Nephron (organoid): Measurements from ENCODE around the gene AK9.
"Not testable (repeated sequence)": the region's sequence is repeated elsewhere in the genome, so short reads cannot be mapped to it uniquely, and the experiment has no call there.

Experiments used
- H3K27ac Mint-ChIP-seq, 3 experiments: 2 replicates each; pipeline ENCODE4 v1.8.0; 2020; ENCODE audit warnings: mixed read lengths in 3 of 3, mild to moderate bottlenecking in 2 of 3, moderate library complexity in 1 of 3
- H3K27me3 Mint-ChIP-seq: 2 replicates; pipeline ENCODE4 v1.8.0; 2021; ENCODE audit warnings: low read depth, mild to moderate bottlenecking, moderate library complexity, mixed read lengths
- H3K36me3 Mint-ChIP-seq: 2 replicates; pipeline ENCODE4 v1.8.0; 2020; ENCODE audit warnings: low read depth, mixed read lengths
- H3K4me1 Mint-ChIP-seq: 2 replicates; pipeline ENCODE4 v1.8.0; 2020; ENCODE audit warnings: mixed read lengths
- H3K4me3 Mint-ChIP-seq, 3 experiments: 2 replicates each; pipeline ENCODE4 v1.8.0; 2020; ENCODE audit warnings: mild to moderate bottlenecking in 3 of 3, mixed read lengths in 3 of 3, moderate library complexity in 2 of 3
- H3K9me3 Mint-ChIP-seq: 2 replicates; pipeline ENCODE4 v1.8.0; 2020; ENCODE audit warnings: mixed read lengths
- TF ChIP-seq, protein P1 (sequence below), 3 experiments: fragments of 200-600 bp; sonication (generic); IDR thresholded peaks; one replicate each; pipeline ENCODE4 v1.5.0; 2021; ENCODE audit warnings: antibody characterized with exemption in 3 of 3; ENCODE audit not compliant: unreplicated experiment in 3 of 3

AK9 gene

DNA sequence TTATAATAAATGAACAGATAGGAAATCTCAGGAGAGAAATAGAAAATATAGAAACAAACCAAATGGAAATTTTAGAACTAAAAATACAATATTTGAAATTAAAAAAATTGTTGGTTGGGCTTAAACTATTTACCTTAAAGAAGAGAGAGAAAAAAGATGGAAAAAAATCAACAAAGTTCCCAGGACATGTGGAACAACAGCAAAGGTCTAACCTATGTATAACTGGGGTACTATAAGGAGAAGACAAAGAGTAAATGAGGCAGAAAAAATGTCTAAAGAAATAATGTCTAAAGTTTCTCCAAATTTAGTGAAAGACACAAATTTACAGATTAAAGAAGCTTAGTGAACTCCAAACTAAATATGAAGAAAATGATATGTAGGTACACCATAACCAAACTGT is 166.9 kb downstream of the AK9 start:
- H3K36me3 Mint-ChIP-seq = peaks cover 4% of the 10 kb centered on the region
- H3K27ac Mint-ChIP-seq = no peak overlapping the region
- no peaks in the 10 kb centered on the region for H3K27me3 Mint-ChIP-seq
- H3K4me3 Mint-ChIP-seq = no peak overlapping the region
- H3K4me1 Mint-ChIP-seq = no peaks in the 10 kb centered on the region
- peaks cover 10% of the 10 kb centered on the region for H3K9me3 Mint-ChIP-seq
- TF ChIP-seq, protein P1, sequence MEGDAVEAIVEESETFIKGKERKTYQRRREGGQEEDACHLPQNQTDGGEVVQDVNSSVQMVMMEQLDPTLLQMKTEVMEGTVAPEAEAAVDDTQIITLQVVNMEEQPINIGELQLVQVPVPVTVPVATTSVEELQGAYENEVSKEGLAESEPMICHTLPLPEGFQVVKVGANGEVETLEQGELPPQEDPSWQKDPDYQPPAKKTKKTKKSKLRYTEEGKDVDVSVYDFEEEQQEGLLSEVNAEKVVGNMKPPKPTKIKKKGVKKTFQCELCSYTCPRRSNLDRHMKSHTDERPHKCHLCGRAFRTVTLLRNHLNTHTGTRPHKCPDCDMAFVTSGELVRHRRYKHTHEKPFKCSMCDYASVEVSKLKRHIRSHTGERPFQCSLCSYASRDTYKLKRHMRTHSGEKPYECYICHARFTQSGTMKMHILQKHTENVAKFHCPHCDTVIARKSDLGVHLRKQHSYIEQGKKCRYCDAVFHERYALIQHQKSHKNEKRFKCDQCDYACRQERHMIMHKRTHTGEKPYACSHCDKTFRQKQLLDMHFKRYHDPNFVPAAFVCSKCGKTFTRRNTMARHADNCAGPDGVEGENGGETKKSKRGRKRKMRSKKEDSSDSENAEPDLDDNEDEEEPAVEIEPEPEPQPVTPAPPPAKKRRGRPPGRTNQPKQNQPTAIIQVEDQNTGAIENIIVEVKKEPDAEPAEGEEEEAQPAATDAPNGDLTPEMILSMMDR (IDR thresholded peaks at IDR 0.05; ENCODE audit: unreplicated experiment in 3 of 3) = no peak

DNA sequence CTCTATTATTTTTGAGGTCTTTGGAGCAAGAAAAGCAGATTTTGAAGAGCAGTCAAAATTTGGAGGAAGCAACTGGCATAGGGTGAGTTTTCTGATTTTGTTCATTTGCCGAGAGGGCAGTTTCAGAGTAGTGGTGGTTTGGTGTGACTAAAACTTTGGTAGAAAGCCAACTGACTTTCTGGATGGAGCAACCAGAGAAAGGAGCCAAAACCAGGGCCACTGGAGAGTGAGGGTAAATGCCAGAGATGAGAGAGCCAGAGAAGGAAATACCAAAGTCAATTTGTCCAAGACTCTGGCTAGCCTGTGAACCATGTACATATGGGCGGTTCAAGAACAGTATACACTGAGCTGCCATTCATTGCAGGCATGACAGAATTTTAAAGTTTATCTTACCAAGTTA is 167.5 kb downstream of the AK9 start:
- TF ChIP-seq, protein P1 (IDR thresholded peaks at IDR 0.05; ENCODE audit: unreplicated experiment in 3 of 3) = no peak
- Mint-ChIP-seq H3K36me3 (peaks cover 4% of the 10 kb centered on the region), H3K4me3 (no peak overlapping the region), H3K27me3 (no peaks in the 10 kb centered on the region), H3K9me3 (peaks cover 10% of the 10 kb centered on the region), H3K27ac (no peak overlapping the region), H3K4me1 (no peaks in the 10 kb centered on the region)

DNA sequence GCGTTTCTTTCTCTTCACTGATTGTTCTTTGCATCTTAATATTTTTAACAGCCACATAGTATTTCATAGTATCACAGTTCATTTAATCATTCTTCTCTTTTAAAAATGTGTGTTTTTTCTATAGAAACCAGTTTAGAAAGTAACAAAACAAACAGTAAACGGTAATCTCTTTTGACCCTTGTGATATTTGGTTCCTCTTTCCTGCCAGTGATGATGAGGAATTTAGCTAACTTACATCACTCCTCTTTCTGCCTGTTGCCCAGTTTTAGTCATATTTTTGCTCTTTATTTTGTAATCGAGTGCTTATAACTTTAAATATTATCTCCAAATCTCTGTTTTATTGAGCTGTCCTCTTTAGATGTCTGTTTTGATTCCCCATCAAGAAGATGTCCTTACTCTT is 169.9 kb downstream of the AK9 start:
- no peaks in the 10 kb centered on the region for H3K27me3 Mint-ChIP-seq
- H3K4me3 Mint-ChIP-seq = no peak overlapping the region
- no peaks in the 10 kb centered on the region for H3K4me1 Mint-ChIP-seq
- TF ChIP-seq, protein P1 (IDR thresholded peaks at IDR 0.05; ENCODE audit: unreplicated experiment in 3 of 3) = no peak
- H3K27ac Mint-ChIP-seq = no peak overlapping the region
- H3K36me3 Mint-ChIP-seq = peaks cover 4% of the 10 kb centered on the region
- peaks cover 10% of the 10 kb centered on the region for H3K9me3 Mint-ChIP-seq

DNA sequence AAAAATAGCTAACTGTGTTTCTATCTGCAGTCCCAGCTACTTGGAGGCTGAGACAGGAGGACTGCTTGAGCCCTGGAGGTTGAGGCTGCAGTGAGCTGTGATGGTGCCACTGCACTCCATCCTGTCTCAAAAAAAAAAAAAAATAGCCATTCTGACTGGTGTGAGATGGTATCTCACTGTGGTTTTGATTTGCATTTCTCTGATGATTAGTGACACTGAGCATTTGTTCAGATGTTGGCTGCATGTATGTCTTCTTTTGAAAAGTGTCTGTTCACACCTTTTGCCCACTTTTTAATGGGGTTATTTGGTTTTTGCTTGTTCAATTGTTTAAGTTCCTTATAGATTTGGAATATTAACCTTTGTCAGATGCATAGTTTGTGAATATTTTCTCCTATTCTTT is 171.4 kb downstream of the AK9 start:
- not testable (repeated sequence) for H3K4me1 Mint-ChIP-seq, H3K4me3 Mint-ChIP-seq, H3K36me3 Mint-ChIP-seq, H3K27ac Mint-ChIP-seq, H3K27me3 Mint-ChIP-seq
- peaks cover 10% of the 10 kb centered on the region for H3K9me3 Mint-ChIP-seq

DNA sequence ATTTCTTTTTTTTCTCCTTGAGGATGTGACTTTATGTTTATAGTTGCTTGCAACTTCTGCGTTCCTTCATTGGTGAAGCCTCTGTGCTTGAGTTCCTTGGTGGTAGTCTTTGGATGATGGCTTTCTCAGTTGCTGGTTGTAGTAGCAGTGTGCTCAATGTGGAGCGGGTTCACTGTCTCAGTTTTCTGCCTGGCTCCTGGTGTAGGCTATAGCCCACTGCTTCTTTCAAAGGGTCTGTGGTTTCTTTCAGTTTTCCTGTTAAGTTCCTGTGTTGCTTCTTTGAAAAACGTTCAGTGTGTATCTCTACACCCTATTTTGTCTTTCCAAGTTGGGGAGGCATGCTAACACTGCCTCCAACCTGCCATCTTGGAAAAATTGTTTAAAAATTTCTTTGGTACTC is 174.1 kb downstream of the AK9 start:
- Mint-ChIP-seq H3K36me3 (no peaks in the 10 kb centered on the region), H3K27ac (no peak overlapping the region), H3K27me3 (no peaks in the 10 kb centered on the region), H3K9me3 (no peaks in the 10 kb centered on the region), H3K4me3 (no peak overlapping the region), H3K4me1 (peaks cover 14% of the 10 kb centered on the region)
- TF ChIP-seq, protein P1 (IDR thresholded peaks at IDR 0.05; ENCODE audit: unreplicated experiment in 3 of 3) = no peak

DNA sequence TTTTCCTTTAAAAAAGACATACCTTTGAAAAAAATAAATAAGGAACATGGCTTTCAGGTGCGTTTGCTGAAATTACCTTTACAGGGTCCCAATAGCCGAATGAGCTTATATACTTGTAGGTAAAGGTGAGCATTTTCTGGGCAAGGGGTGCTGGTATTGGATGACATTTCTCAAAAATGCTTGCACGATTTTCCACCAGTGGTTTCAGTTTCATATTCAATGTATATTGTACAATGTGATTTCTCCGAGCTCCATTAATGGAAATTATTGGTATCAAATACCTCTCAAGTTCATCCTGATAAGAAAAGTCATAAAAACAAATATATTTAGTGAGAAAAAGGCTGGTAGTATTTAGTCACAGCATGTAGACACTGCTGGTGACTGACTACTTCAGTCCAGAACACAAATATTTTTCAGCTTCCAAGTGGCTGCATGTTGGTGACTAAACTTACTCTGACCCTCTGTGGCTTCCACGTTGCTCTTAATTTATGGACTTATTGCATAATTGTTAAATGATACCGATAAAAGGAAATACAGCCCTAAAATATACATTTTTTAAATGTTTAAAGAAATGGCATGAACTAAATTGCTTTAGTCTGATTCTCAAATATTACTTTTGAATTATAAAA is 175.1 kb downstream of the AK9 start:
- Mint-ChIP-seq H3K9me3 (no peaks in the 10 kb centered on the region), H3K4me1 (peaks cover 18% of the 10 kb centered on the region), H3K4me3 (no peak overlapping the region), H3K36me3 (no peaks in the 10 kb centered on the region), H3K27ac (no peak overlapping the region), H3K27me3 (no peaks in the 10 kb centered on the region)
- TF ChIP-seq, protein P1 (IDR thresholded peaks at IDR 0.05; ENCODE audit: unreplicated experiment in 3 of 3) = no peak
